Large intestine (tissue), 3 donors: ENCODE results near the gene ALG5. TPM values are rescaled to one million over a fixed set of nuclear protein-coding genes. Genes with fewer than 3 reads are reported as not detected.

Experiments used
- DNase-seq, 2 donors: peaks; one replicate each; pipeline versions ENCODE4 v3.0.0 to v3.0.0-alpha.2; 2013
- H3K27ac ChIP-seq: one replicate; pipeline ENCODE4 v1.5.1; 2013; ENCODE audit warnings: low read length
- H3K27me3 ChIP-seq: 2 replicates; pipeline ENCODE4 v1.6.1; 2013; ENCODE audit warnings: low read length; ENCODE audit not compliant: control insufficient read depth, insufficient read depth
- H3K36me3 ChIP-seq: 2 replicates; pipeline ENCODE4 v1.6.1; 2013; ENCODE audit warnings: low read length; ENCODE audit not compliant: control insufficient read depth, insufficient read depth
- H3K4me1 ChIP-seq: one replicate; pipeline ENCODE4 v1.6.1; 2013; ENCODE audit warnings: low read length; ENCODE audit not compliant: control insufficient read depth, insufficient read depth
- H3K4me3 ChIP-seq: one replicate; pipeline ENCODE4 v1.5.1; 2013; ENCODE audit warnings: low read length
- H3K9me3 ChIP-seq: one replicate; pipeline ENCODE4 v1.6.1; 2013; ENCODE audit warnings: mild to moderate bottlenecking, low read depth, low read length, moderate library complexity; ENCODE audit not compliant: control insufficient read depth
- WGBS: methylation state at CpG from one replicate; pipeline ENCODE4 v1.1.5; 2013; ENCODE audit warnings: low lambda C conversion rate; ENCODE audit not compliant: insufficient coverage; 5-methylcytosine and 5-hydroxymethylcytosine counted together
- polyA plus RNA-seq: library from polyadenylated mRNA; unstranded; fragments of 120-200 nt; gene quantifications from one replicate; pipeline ENCODE4 v1.2.1, GENCODE V29; 2013

Gene ALG5
- polyA plus RNA-seq, 1 donor: 44.2 TPM

- Histone ChIP-seq H3K4me3 (peak overlapping the region; percentile 46), H3K9me3 (no peaks in the 10 kb centered on the region), H3K36me3 (no peaks in the 10 kb centered on the region), H3K27me3 (peaks cover 36% of the 10 kb centered on the region), H3K27ac (peak overlapping the region; percentile 61), H3K4me1 (no peaks in the 10 kb centered on the region)
- DNase-seq: no peak
- no CpG with 5 or more reads among the region's 12 CpGs for WGBS
Measured at GRCh38 chr13:36918246-36919131, 80.7 kb downstream of the ALG5 start.

GRCh38 chr13:36917311-36917710 is 81.8 kb downstream of the ALG5 start:
- no peaks in the 10 kb centered on the region for H3K4me1 ChIP-seq
- 81% methylated on average over 2 of the region's 3 CpGs for WGBS
- no peak for DNase-seq
- no peaks in the 10 kb centered on the region for H3K36me3 ChIP-seq
- no peak overlapping the region for H3K27ac ChIP-seq
- no peaks in the 10 kb centered on the region for H3K9me3 ChIP-seq
- H3K27me3 ChIP-seq: peaks cover 33% of the 10 kb centered on the region
- H3K4me3 ChIP-seq: no peak overlapping the region

GRCh38 chr13:36915896-36916640 is 83.1 kb downstream of the ALG5 start:
- Histone ChIP-seq H3K27me3 (peaks cover 27% of the 10 kb centered on the region), H3K9me3 (no peaks in the 10 kb centered on the region), H3K4me3 (no peak overlapping the region), H3K4me1 (no peaks in the 10 kb centered on the region), H3K27ac (no peak overlapping the region), H3K36me3 (no peaks in the 10 kb centered on the region)
- WGBS: 100% methylated on average over 2 of the region's 6 CpGs
- DNase-seq: no peak

- peaks cover 21% of the 10 kb centered on the region for H3K27me3 ChIP-seq
- no peak for DNase-seq
- no CpG with 5 or more reads among the region's 5 CpGs for WGBS
- H3K4me3 ChIP-seq: no peak overlapping the region
- no peaks in the 10 kb centered on the region for H3K4me1 ChIP-seq
- no peaks in the 10 kb centered on the region for H3K9me3 ChIP-seq
- no peaks in the 10 kb centered on the region for H3K36me3 ChIP-seq
- H3K27ac ChIP-seq: no peak overlapping the region
Measured at GRCh38 chr13:36915106-36915505, 84.0 kb downstream of the ALG5 start.

GRCh38 chr13:36914648-36915047 is 84.5 kb downstream of the ALG5 start:
- Histone ChIP-seq H3K4me1 (no peaks in the 10 kb centered on the region), H3K36me3 (no peaks in the 10 kb centered on the region), H3K27ac (no peak overlapping the region), H3K9me3 (no peaks in the 10 kb centered on the region), H3K27me3 (peaks cover 21% of the 10 kb centered on the region), H3K4me3 (no peak overlapping the region)
- DNase-seq: no peak
- 100% methylated on average over 2 of the region's 4 CpGs for WGBS

- Histone ChIP-seq H3K27me3 (peaks cover 12% of the 10 kb centered on the region), H3K4me3 (no peak overlapping the region), H3K9me3 (no peaks in the 10 kb centered on the region), H3K4me1 (no peaks in the 10 kb centered on the region), H3K36me3 (no peaks in the 10 kb centered on the region), H3K27ac (no peak overlapping the region)
- no peak for DNase-seq
Measured at GRCh38 chr13:36913463-36913862, 85.7 kb downstream of the ALG5 start.

- no peak overlapping the region for H3K4me3 ChIP-seq
- 83% methylated on average over 1 of the region's 2 CpGs for whole genome bisulfite sequencing
- H3K27ac ChIP-seq: no peak overlapping the region
- DNase-seq: no peak
- H3K9me3 ChIP-seq: no peaks in the 10 kb centered on the region
- no peaks in the 10 kb centered on the region for H3K36me3 ChIP-seq
- no peaks in the 10 kb centered on the region for H3K4me1 ChIP-seq
- peaks cover 8% of the 10 kb centered on the region for H3K27me3 ChIP-seq
Measured at GRCh38 chr13:36912973-36913372, 86.2 kb downstream of the ALG5 start.

- Histone ChIP-seq H3K27ac (no peak overlapping the region), H3K4me1 (no peaks in the 10 kb centered on the region), H3K4me3 (no peak overlapping the region), H3K36me3 (no peaks in the 10 kb centered on the region), H3K9me3 (no peaks in the 10 kb centered on the region), H3K27me3 (peaks cover 8% of the 10 kb centered on the region)
- DNase-seq: no peak
Measured at GRCh38 chr13:36912369-36912768, 86.8 kb downstream of the ALG5 start.

GRCh38 chr13:36910545-36910944 is 88.6 kb downstream of the ALG5 start:
- no peak for DNase-seq

GRCh38 chr13:36907821-36908220 is 91.3 kb downstream of the ALG5 start:
- H3K4me3 ChIP-seq: no peak overlapping the region
- no peaks in the 10 kb centered on the region for H3K4me1 ChIP-seq
- H3K36me3 ChIP-seq: no peaks in the 10 kb centered on the region
- no peak for DNase-seq
- no CpG with 5 or more reads among the region's 2 CpGs for WGBS
- no peak overlapping the region for H3K27ac ChIP-seq
- no peaks in the 10 kb centered on the region for H3K9me3 ChIP-seq
- H3K27me3 ChIP-seq: no peaks in the 10 kb centered on the region

More at GRCh38 chr13:36910545-36910944, 88.6 kb downstream of the ALG5 start:
- Histone ChIP-seq H3K4me1 (no peaks in the 10 kb centered on the region), H3K9me3 (no peaks in the 10 kb centered on the region), H3K27me3 (peaks cover 4% of the 10 kb centered on the region), H3K4me3 (no peak overlapping the region), H3K27ac (no peak overlapping the region), H3K36me3 (no peaks in the 10 kb centered on the region)
- no CpG with 5 or more reads among the region's 1 CpG for WGBS
